GM12878 (cell line): ENCODE data around the gene SMAD1. TPM values are rescaled to one million over a fixed set of nuclear protein-coding genes. Genes with fewer than 3 reads are reported as not detected.

ENCODE experiments used
- ATAC-seq: fragments of 200-7000 bp; cut with Tn5 transposase; 3 replicates; pipeline ENCODE4 v1.9.1; 2020; ENCODE audit warnings: mild to moderate bottlenecking, moderate library complexity
- BruUV-seq: library from RNA; stranded (reverse); fragments of 400-500 nt; replicated peaks from 2 replicates; lab custom pipeline; 2021; lab: Mats Ljungman, UMichigan
- CTCF ChIA-PET: fragments of 300-600 bp; sonication (Branson Sonifier 250); formaldehyde crosslinking; extraction: SDS; loops from one replicate; lab custom pipeline; 2021; ENCODE audit warnings: inconsistent platforms; lab: Yijun Ruan, JAX
- POLR2A ChIA-PET: fragments of 350-600 bp; formaldehyde crosslinking; extraction: SDS; loops from one replicate; lab custom pipeline; 2021; ENCODE audit warnings: inconsistent platforms; lab: Charles Lee
- RAD21 ChIA-PET: fragments of 300-600 bp; sonication (Branson Sonifier 250); formaldehyde crosslinking; loops from one replicate; lab custom pipeline; 2023; ENCODE audit warnings: antibody characterized with exemption; ENCODE audit not compliant: unreplicated experiment; lab: Charles Lee
- SMC1A ChIA-PET: fragments of 300-600 bp; sonication (Branson Sonifier 250); formaldehyde crosslinking; loops from one replicate; lab custom pipeline; 2023; ENCODE audit not compliant: unreplicated experiment, uncharacterized antibody; lab: Charles Lee
- DNase-seq: peaks from one replicate; pipeline ENCODE4 v3.0.0-alpha.2; 2011; ENCODE audit warnings: low read depth, low spot score
- FAIRE-seq: peaks from 3 replicates; lab custom pipeline; 2011; peaks lifted over from hg19 to GRCh38; lab: Jason Lieb, UNC
- H2AFZ ChIP-seq: 2 replicates; pipeline ENCODE4 v1.6.0; 2011; ENCODE audit warnings: low read depth, low read length, control low read depth; ENCODE audit not compliant: control insufficient read depth
- H3K27ac ChIP-seq: 2 replicates; pipeline ENCODE4 v1.5.1; 2011; ENCODE audit warnings: control low read depth; ENCODE audit not compliant: control insufficient read depth, insufficient read depth
- H3K27me3 ChIP-seq, 2 experiments: replicated peaks in 1 of 2; 2 replicates each; pipeline versions ENCODE4 v1.6.0 to v1.6.1; 2011; ENCODE audit warnings: low read length in 1 of 2; ENCODE audit not compliant: control insufficient read depth in 2 of 2, insufficient read depth in 2 of 2
- H3K36me3 ChIP-seq, 2 experiments: 2 replicates each; pipeline ENCODE4 v1.5.1; 2011; ENCODE audit warnings: low read length in 1 of 2; ENCODE audit not compliant: control insufficient read depth in 2 of 2, insufficient read depth in 2 of 2
- H3K4me1 ChIP-seq: 2 replicates; pipeline ENCODE4 v1.6.1; 2011; ENCODE audit warnings: mild to moderate bottlenecking, low read length, moderate library complexity, mixed read lengths; ENCODE audit not compliant: control insufficient read depth, insufficient read depth
- H3K4me2 ChIP-seq: 2 replicates; pipeline ENCODE4 v1.6.0; 2011; ENCODE audit warnings: control low read depth; ENCODE audit not compliant: control insufficient read depth, insufficient read depth
- H3K4me3 ChIP-seq: fragments of 200-600 bp; sonication (generic); 2 replicates; pipeline ENCODE4 v1.5.1; 2016
- H3K79me2 ChIP-seq: 2 replicates; pipeline ENCODE4 v1.6.0; 2011; ENCODE audit warnings: low read length; ENCODE audit not compliant: control insufficient read depth, insufficient read depth
- H3K9ac ChIP-seq: 2 replicates; pipeline ENCODE4 v1.8.0; 2011; ENCODE audit warnings: low read length, control low read depth, mixed read lengths; ENCODE audit not compliant: control insufficient read depth, insufficient read depth
- H3K9me3 ChIP-seq: replicated peaks from 3 replicates; pipeline ENCODE4 v1.5.1; 2011; ENCODE audit warnings: mild to moderate bottlenecking, low read length; ENCODE audit not compliant: control insufficient read depth, insufficient read depth
- H4K20me1 ChIP-seq: 2 replicates; pipeline ENCODE4 v1.6.0; 2011; ENCODE audit not compliant: control insufficient read depth, insufficient read depth
- ASH2L ChIP-seq: fragments of 300-600, 200-600 bp; sonication (generic); IDR thresholded peaks from 2 replicates; pipeline ENCODE4 v1.6.1; 2017; ENCODE audit warnings: low read depth, mild to moderate bottlenecking, borderline replicate concordance
- ATF7 ChIP-seq: fragments of 450-650 bp; IDR thresholded peaks from 2 replicates; pipeline ENCODE4 v1.6.1; 2016; ENCODE audit warnings: low read depth, mild to moderate bottlenecking
- BRCA1 ChIP-seq: IDR thresholded peaks from 2 replicates; pipeline ENCODE4 v1.6.1; 2011; ENCODE audit warnings: low read depth, low read length, improper control_type of control experiment
- CBX3 ChIP-seq: fragments of 200-600 bp; sonication (generic); IDR thresholded peaks from 2 replicates; pipeline ENCODE4 v1.6.1; 2016; ENCODE audit warnings: low read depth, borderline replicate concordance
- CHD1 ChIP-seq: IDR thresholded peaks from 2 replicates; pipeline ENCODE4 v1.6.1; 2012; ENCODE audit warnings: low read depth, low read length, improper control_type of control experiment
- EZH2 ChIP-seq: IDR thresholded peaks from 2 replicates; pipeline ENCODE4 v1.6.1; 2012; ENCODE audit warnings: low read depth, mild to moderate bottlenecking, control low read depth, inconsistent platforms, low read length, borderline replicate concordance; ENCODE audit not compliant: control insufficient read depth
- GATAD2B ChIP-seq: fragments of 450-650 bp; conservative IDR thresholded peaks from 2 replicates; pipeline ENCODE4 v1.6.1; 2017; ENCODE audit warnings: low read depth, mild to moderate bottlenecking, moderate library complexity
- HDAC2 ChIP-seq: fragments of 200-600 bp; sonication (generic); IDR thresholded peaks from 2 replicates; pipeline ENCODE4 v1.6.1; 2017
- KLF5 ChIP-seq: fragments of 450-650 bp; IDR thresholded peaks from 2 replicates; pipeline ENCODE4 v1.6.1; 2014; ENCODE audit warnings: mild to moderate bottlenecking; ENCODE audit not compliant: partially characterized antibody
- MXI1 ChIP-seq: fragments of 150-350 bp; IDR thresholded peaks from 2 replicates; pipeline ENCODE4 v1.6.1; 2011; ENCODE audit warnings: low read depth, mild to moderate bottlenecking, inconsistent platforms, low read length, improper control_type of control experiment
- NFIC ChIP-seq: IDR thresholded peaks from 2 replicates; pipeline ENCODE4 v1.6.1; 2012; ENCODE audit warnings: low read depth, mild to moderate bottlenecking, inconsistent platforms, low read length, moderate library complexity
- PAX8 ChIP-seq: fragments of 450-650 bp; IDR thresholded peaks from 2 replicates; pipeline ENCODE4 v1.6.1; 2017; ENCODE audit warnings: mild to moderate bottlenecking, moderate library complexity
- RUNX3 ChIP-seq: IDR thresholded peaks from 2 replicates; pipeline ENCODE4 v1.6.1; 2012; ENCODE audit warnings: low read length, inconsistent platforms
- SIN3A ChIP-seq: IDR thresholded peaks from 2 replicates; pipeline ENCODE4 v1.6.1; 2012; ENCODE audit warnings: low read depth, low read length, improper control_type of control experiment
- TCF12 ChIP-seq: IDR thresholded peaks from 2 replicates; pipeline ENCODE4 v1.6.1; 2011; ENCODE audit warnings: low read depth, mild to moderate bottlenecking, low read length
- YY1 ChIP-seq: IDR thresholded peaks from 2 replicates; pipeline ENCODE4 v1.6.1; 2011; ENCODE audit warnings: low read depth, mild to moderate bottlenecking, low read length
- ZNF217 ChIP-seq: fragments of 450-650 bp; IDR thresholded peaks from 2 replicates; pipeline ENCODE4 v1.6.1; 2017; ENCODE audit warnings: antibody characterized with exemption, mild to moderate bottlenecking
- WGBS: methylation state at CpG from one replicate; pipeline ENCODE4 v1.1.6; 2016; ENCODE audit warnings: low lambda C conversion rate; ENCODE audit not compliant: insufficient replicate concordance, insufficient coverage; ENCODE audit errors: missing lambda C conversion rate; 5-methylcytosine and 5-hydroxymethylcytosine counted together
- in situ Hi-C: fragments of 300-500 bp; cut with MboI; formaldehyde crosslinking; loops from 9 replicates; pipeline ENCODE4 v1.14.3; 2018; ENCODE audit warnings: mixed read lengths
- intact Hi-C: fragments of 100-400 bp; cut with micrococcal nuclease; formaldehyde crosslinking; loops from one replicate; pipeline ENCODE4 v1.14.2; 2022; ENCODE audit not compliant: unreplicated experiment
- polyA plus RNA-seq, 11 experiments: library from polyadenylated mRNA; depleted of rRNA in 4 of 11; unstranded in 6 of 11; stranded (reverse) in 5 of 11; fragments of >200 nt; fragmentation: Nextera tagmentation in 4 of 11; fragmentation: Illumina TruSeq in 1 of 11; extraction: Ambion mirVana in 4 of 11; extraction: Trizol in 1 of 11; gene quantifications; 1 replicate in 1 of 11; 2 replicates in 10 of 11; pipeline versions ENCODE4 v1.2.1 to v1.2.3, GENCODE V29; 2011 to 2016; ENCODE audit warnings: inconsistent platforms in 2 of 11, missing spikeins in 2 of 11, low read depth in 1 of 11
- total RNA-seq, 4 experiments: library from RNA; depleted of rRNA in 3 of 4; stranded (reverse); fragments of >200 nt in 3 of 4; fragmentation: Illumina TruSeq in 1 of 4; extraction: Trizol in 1 of 4; gene quantifications; 2 replicates each; pipeline versions ENCODE4 v1.2.1 to v1.2.3, GENCODE V29; 2013 to 2021
- TF ChIP-seq, protein P1 (sequence below): fragments of 450-650 bp; IDR thresholded peaks from 2 replicates; pipeline ENCODE4 v1.6.1; 2017; ENCODE audit warnings: mild to moderate bottlenecking, moderate library complexity
- TF ChIP-seq, protein P2 (sequence below): IDR thresholded peaks from 2 replicates; pipeline ENCODE4 v1.6.1; 2012; ENCODE audit warnings: low read depth, low read length, improper control_type of control experiment
- TF ChIP-seq, protein P3 (sequence below): IDR thresholded peaks from 2 replicates; pipeline ENCODE4 v1.6.1; 2011; ENCODE audit warnings: borderline replicate concordance, low read depth, mild to moderate bottlenecking, moderate library complexity, low read length; ENCODE audit not compliant: insufficient read depth, poor library complexity, severe bottlenecking

SMAD1 gene
- total and polyA plus RNA-seq, 10 of the 15 experiments (the other 5 are each of a cell fraction or from before 2014, with no cell fraction given): 0.29 to 17.5 (median 13.6) TPM

DNA sequence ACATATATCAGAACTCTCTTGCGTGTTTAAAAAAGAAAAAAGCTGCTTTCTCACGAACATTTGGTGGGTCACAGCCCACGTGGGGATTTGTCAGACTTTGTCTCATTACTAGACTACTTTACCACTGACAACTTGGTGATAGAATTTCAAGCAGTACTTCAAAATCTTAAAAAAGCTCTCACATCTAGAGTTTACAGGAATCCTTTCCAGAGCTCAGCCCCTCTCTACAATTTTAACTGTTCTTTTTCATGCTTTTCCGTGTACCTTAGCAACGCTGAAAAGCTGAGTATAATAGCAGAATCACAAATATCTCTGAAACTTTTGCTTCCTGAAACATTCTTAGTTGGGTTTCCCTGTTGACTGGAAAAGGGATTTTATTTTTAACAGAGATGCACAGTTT is 50.2 kb downstream of the SMAD1 start (continued):
- TF ChIP-seq, protein P1, sequence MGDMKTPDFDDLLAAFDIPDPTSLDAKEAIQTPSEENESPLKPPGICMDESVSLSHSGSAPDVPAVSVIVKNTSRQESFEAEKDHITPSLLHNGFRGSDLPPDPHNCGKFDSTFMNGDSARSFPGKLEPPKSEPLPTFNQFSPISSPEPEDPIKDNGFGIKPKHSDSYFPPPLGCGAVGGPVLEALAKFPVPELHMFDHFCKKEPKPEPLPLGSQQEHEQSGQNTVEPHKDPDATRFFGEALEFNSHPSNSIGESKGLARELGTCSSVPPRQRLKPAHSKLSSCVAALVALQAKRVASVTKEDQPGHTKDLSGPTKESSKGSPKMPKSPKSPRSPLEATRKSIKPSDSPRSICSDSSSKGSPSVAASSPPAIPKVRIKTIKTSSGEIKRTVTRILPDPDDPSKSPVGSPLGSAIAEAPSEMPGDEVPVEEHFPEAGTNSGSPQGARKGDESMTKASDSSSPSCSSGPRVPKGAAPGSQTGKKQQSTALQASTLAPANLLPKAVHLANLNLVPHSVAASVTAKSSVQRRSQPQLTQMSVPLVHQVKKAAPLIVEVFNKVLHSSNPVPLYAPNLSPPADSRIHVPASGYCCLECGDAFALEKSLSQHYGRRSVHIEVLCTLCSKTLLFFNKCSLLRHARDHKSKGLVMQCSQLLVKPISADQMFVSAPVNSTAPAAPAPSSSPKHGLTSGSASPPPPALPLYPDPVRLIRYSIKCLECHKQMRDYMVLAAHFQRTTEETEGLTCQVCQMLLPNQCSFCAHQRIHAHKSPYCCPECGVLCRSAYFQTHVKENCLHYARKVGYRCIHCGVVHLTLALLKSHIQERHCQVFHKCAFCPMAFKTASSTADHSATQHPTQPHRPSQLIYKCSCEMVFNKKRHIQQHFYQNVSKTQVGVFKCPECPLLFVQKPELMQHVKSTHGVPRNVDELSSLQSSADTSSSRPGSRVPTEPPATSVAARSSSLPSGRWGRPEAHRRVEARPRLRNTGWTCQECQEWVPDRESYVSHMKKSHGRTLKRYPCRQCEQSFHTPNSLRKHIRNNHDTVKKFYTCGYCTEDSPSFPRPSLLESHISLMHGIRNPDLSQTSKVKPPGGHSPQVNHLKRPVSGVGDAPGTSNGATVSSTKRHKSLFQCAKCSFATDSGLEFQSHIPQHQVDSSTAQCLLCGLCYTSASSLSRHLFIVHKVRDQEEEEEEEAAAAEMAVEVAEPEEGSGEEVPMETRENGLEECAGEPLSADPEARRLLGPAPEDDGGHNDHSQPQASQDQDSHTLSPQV: no peak
- no peak for TF ChIP-seq HDAC2
- no peak for TF ChIP-seq ATF7
- TF ChIP-seq KLF5: no peak
- TF ChIP-seq CHD1: no peak
- no peak for TF ChIP-seq NFIC
- TF ChIP-seq YY1: no peak
- no peak for TF ChIP-seq BRCA1
- TF ChIP-seq GATAD2B: no peak
- TF ChIP-seq SIN3A: no peak
- no peak for TF ChIP-seq TCF12

DNA sequence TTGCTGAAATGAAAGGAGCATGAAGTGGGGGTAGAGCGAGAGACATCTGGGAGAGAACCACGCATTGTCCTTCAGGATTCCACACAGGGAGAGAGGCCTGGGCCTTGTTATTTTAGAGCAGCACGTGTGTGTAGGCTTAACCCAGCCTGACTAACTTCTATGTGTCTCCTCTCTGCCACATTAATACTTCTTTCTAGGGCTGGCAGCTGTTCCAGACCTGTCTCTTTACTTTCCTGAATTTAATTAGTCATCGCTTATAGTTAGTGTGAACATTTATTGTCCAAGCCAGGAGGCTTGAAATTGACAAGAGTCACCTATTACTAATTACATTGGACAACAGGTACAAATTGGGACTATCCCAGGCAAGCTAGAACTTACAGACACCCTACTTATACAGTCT is 51.3 kb downstream of the SMAD1 start:
- ChIA-PET SMC1A (no interaction called here), POLR2A (no interaction called here), CTCF (no interaction called here), RAD21 (no interaction called here)
- in situ Hi-C loops: no loop called here
- Histone ChIP-seq H3K4me2 (no peak overlapping the region), H3K27me3 (no peaks in the 10 kb centered on the region), H3K36me3 (no peaks in the 10 kb centered on the region), H3K27ac (no peak overlapping the region), H2AFZ (no peak overlapping the region), H3K9me3 (no peaks in the 10 kb centered on the region), H3K4me3 (no peak overlapping the region), H3K9ac (no peak overlapping the region), H3K79me2 (peaks cover 2% of the 10 kb centered on the region), H3K4me1 (peaks cover 9% of the 10 kb centered on the region; the same call in 1 of the 2 replicates), H4K20me1 (no peaks in the 10 kb centered on the region)
- FAIRE-seq (no peak), ATAC-seq (no peak), DNase-seq (no peak)
- intact Hi-C loops: no loop called here
- BruUV-seq: no TSS peak
- WGBS: 68% methylated on average over 4 of the region's 4 CpGs
- TF ChIP-seq ZNF217 (no peak), EZH2 (no peak), RUNX3 (no peak), ASH2L (no peak), MXI1 (no peak), PAX8 (no peak), CBX3 (no peak)
- TF ChIP-seq, protein P2, sequence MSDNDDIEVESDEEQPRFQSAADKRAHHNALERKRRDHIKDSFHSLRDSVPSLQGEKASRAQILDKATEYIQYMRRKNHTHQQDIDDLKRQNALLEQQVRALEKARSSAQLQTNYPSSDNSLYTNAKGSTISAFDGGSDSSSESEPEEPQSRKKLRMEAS: no peak
- TF ChIP-seq, protein P3, sequence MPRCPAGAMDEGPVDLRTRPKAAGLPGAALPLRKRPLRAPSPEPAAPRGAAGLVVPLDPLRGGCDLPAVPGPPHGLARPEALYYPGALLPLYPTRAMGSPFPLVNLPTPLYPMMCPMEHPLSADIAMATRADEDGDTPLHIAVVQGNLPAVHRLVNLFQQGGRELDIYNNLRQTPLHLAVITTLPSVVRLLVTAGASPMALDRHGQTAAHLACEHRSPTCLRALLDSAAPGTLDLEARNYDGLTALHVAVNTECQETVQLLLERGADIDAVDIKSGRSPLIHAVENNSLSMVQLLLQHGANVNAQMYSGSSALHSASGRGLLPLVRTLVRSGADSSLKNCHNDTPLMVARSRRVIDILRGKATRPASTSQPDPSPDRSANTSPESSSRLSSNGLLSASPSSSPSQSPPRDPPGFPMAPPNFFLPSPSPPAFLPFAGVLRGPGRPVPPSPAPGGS: no peak
